Body of pancreas (tissue), 4 donors: ENCODE measurements around the gene ADGRF5.

Experiments
- POLR2A ChIP-seq, 3 donors: fragments of 450-650 bp; IDR thresholded peaks; one replicate each; pipeline ENCODE4 v1.6.1; 2016; ENCODE audit warnings: antibody characterized with exemption in 3 of 3, mild to moderate bottlenecking in 2 of 3
- TF ChIP-seq, protein P1 (sequence below), 7 experiments: fragments of 450-650 bp in 4 of 7; fragments of 200-600 bp in 3 of 7; sonication (generic) in 3 of 7; IDR thresholded peaks; one replicate each; pipeline ENCODE4 v1.5.1; 2016 to 2019; ENCODE audit warnings: antibody characterized with exemption in 7 of 7

DNA sequence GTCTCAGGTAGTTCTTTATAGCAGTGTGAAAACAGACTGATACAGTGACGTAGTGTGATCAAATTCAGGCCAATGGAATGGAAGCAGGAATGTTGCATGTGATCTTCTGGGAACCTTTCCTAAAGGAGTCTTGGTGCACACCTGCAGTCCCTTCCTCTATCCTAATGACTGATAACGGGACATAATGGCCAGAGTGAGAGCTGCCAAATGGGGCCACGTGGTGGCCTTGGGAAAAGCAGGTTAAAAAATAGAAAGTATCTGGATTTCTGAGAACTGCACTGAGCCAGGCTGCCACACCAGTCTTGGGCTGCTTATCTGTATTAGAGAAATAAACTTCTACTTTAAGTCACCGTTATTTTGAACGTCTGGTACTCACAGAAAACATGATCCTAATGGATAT lies 76.6 kb downstream of the ADGRF5 start:
- TF ChIP-seq, protein P1, sequence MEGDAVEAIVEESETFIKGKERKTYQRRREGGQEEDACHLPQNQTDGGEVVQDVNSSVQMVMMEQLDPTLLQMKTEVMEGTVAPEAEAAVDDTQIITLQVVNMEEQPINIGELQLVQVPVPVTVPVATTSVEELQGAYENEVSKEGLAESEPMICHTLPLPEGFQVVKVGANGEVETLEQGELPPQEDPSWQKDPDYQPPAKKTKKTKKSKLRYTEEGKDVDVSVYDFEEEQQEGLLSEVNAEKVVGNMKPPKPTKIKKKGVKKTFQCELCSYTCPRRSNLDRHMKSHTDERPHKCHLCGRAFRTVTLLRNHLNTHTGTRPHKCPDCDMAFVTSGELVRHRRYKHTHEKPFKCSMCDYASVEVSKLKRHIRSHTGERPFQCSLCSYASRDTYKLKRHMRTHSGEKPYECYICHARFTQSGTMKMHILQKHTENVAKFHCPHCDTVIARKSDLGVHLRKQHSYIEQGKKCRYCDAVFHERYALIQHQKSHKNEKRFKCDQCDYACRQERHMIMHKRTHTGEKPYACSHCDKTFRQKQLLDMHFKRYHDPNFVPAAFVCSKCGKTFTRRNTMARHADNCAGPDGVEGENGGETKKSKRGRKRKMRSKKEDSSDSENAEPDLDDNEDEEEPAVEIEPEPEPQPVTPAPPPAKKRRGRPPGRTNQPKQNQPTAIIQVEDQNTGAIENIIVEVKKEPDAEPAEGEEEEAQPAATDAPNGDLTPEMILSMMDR (IDR thresholded peaks at IDR 0.05) = no peak
- no peak for TF ChIP-seq POLR2A (IDR thresholded peaks at IDR 0.05)
